ENCODE results near the gene VASH2.
"Not testable (repeated sequence)": the region's sequence is repeated elsewhere in the genome, so short reads cannot be mapped to it uniquely, and the experiment has no call there.

VASH2 gene

GRCh38 chr1:213019450-213019849 is 69.1 kb downstream of the VASH2 start:
- no peak overlapping the region for H3K4me3 ChIP-seq (ENCODE audit: low read depth, low read length)
- TF ChIP-seq CTCF (IDR thresholded peaks at IDR 0.05; ENCODE audit: borderline replicate concordance, insufficient read depth, low read depth, low read length): no peak

GRCh38 chr1:213020016-213020415 is 69.7 kb downstream of the VASH2 start:
- no peak for TF ChIP-seq CTCF (IDR thresholded peaks at IDR 0.05; ENCODE audit: borderline replicate concordance, insufficient read depth, low read depth, low read length)
- H3K4me3 ChIP-seq (ENCODE audit: low read depth, low read length): no peak overlapping the region

GRCh38 chr1:213027024-213027423 is 76.7 kb downstream of the VASH2 start:
- H3K4me3 ChIP-seq (ENCODE audit: low read depth, low read length): not testable (repeated sequence)

- TF ChIP-seq CTCF (IDR thresholded peaks at IDR 0.05; ENCODE audit: borderline replicate concordance, insufficient read depth, low read depth, low read length): no peak
- H3K4me3 ChIP-seq (ENCODE audit: low read depth, low read length): no peak overlapping the region
Measured at GRCh38 chr1:213032651-213033050, 82.3 kb downstream of the VASH2 start.

- no peak for TF ChIP-seq CTCF (IDR thresholded peaks at IDR 0.05; ENCODE audit: borderline replicate concordance, insufficient read depth, low read depth, low read length)
Measured at GRCh38 chr1:213034713-213035112, 84.4 kb downstream of the VASH2 start.

GRCh38 chr1:213035573-213035972 is 85.2 kb downstream of the VASH2 start:
- no peak overlapping the region for H3K4me3 ChIP-seq (ENCODE audit: low read depth, low read length)
- TF ChIP-seq CTCF (IDR thresholded peaks at IDR 0.05; ENCODE audit: borderline replicate concordance, insufficient read depth, low read depth, low read length): no peak

More at GRCh38 chr1:213034713-213035112, 84.4 kb downstream of the VASH2 start:
- no peak overlapping the region for H3K4me3 ChIP-seq (ENCODE audit: low read depth, low read length)

All from GM12875 (cell line).